H1 (cell line): ENCODE results near the gene SSH2. TPM values are rescaled to one million over a fixed set of nuclear protein-coding genes. Genes with fewer than 3 reads are reported as not detected.

Experiments used
- CTCF ChIP-seq, 3 experiments: IDR thresholded peaks; 1 replicate in 2 of 3; 2 replicates in 1 of 3; pipeline versions ENCODE4 v1.5.1 to v1.6.1; 2011; ENCODE audit warnings: low read length in 3 of 3, mild to moderate bottlenecking in 3 of 3, inconsistent platforms in 2 of 3, low read depth in 1 of 3, moderate library complexity in 1 of 3; ENCODE audit not compliant: insufficient read depth in 1 of 3; ENCODE audit errors: control extremely low read depth in 1 of 3
- EZH2 ChIP-seq: fragments of 200-600 bp; sonication (generic); IDR thresholded peaks from 2 replicates; pipeline ENCODE4 v1.7.1; 2012; ENCODE audit warnings: low read depth, mild to moderate bottlenecking, moderate library complexity, low read length, inconsistent platforms; ENCODE audit not compliant: severe bottlenecking
- GTF2F1 ChIP-seq: IDR thresholded peaks from 2 replicates; pipeline ENCODE4 v1.6.1; 2012; ENCODE audit warnings: low read depth, low read length, improper control_type of control experiment, borderline replicate concordance
- NANOG ChIP-seq: IDR thresholded peaks from 2 replicates; pipeline ENCODE4 v1.6.1; 2011; ENCODE audit warnings: low read length, low read depth, mild to moderate bottlenecking, inconsistent platforms; ENCODE audit not compliant: insufficient read depth, poor library complexity, severe bottlenecking
- SAP30 ChIP-seq: fragments of 300-600 bp; sonication (generic); IDR thresholded peaks from 2 replicates; pipeline ENCODE4 v1.7.1; 2012; ENCODE audit warnings: low read length, moderate library complexity, mild to moderate bottlenecking, inconsistent platforms; ENCODE audit not compliant: insufficient read depth, insufficient replicate concordance
- SP2 ChIP-seq: IDR thresholded peaks from 2 replicates; pipeline ENCODE4 v1.6.1; 2012; ENCODE audit warnings: mild to moderate bottlenecking, low read length, inconsistent platforms
- TAF7 ChIP-seq: optimal IDR thresholded peaks from 2 replicates; pipeline ENCODE3; 2011; ENCODE audit warnings: low read depth, mild to moderate bottlenecking, inconsistent platforms, low read length, moderate library complexity, borderline replicate concordance
- polyA plus RNA-seq, 7 experiments: library from polyadenylated mRNA; depleted of rRNA in 3 of 7; stranded (reverse) in 5 of 7; unstranded in 2 of 7; fragments of >200 nt in 5 of 7; fragments of 200-250 nt in 2 of 7; gene quantifications; 1 replicate in 5 of 7; 2 replicates in 1 of 7; 4 replicates in 1 of 7; pipeline versions ENCODE4 v1.2.1 to v1.2.3, GENCODE V29; 2011 to 2013; ENCODE audit warnings: missing spikeins in 2 of 7, mixed read lengths in 2 of 7
- total RNA-seq: library from RNA; stranded (reverse); fragmentation: NEBNext Ultra II Directional; extraction: Animal tissue kit (Norgen Biotek cat#: 25700); gene quantifications from 2 replicates; pipeline ENCODE4 v1.2.1, GENCODE V29; 2021

SSH2 gene
- total and polyA plus RNA-seq, 2 of the 8 experiments (the other 6 are each of a cell fraction or from before 2014, with no cell fraction given), result 5.2 to 15.9 TPM

- TF ChIP-seq GTF2F1 (no peak), CTCF (IDR thresholded peaks at IDR 0.05; ENCODE audit: control extremely low read depth in 1 of 3, insufficient read depth in 1 of 3, low read depth in 1 of 3, low read length in 3 of 3) (no peak), TAF7 (no peak), NANOG (no peak), EZH2 (no peak), SP2 (no peak), SAP30 (no peak)
Observed at GRCh38 chr17:29789196-29790170, 140.5 kb downstream of the SSH2 start (continued).
